ENCODE measurements around the gene TRIM47.

The TRIM47 gene

GRCh38 chr17:75878174-75878998, at the start of gene TRIM47:
TRIM47 (minus strand) TSS chr17:75878581; CDS start chr17:75878548, 33 bp downstream.
- Histone ChIP-seq H3K27me3 (replicated peaks; ENCODE audit: insufficient read depth, low read length) (no peaks in the 10 kb centered on the region), H3K79me2 (ENCODE audit: low read length) (peaks cover 35% of the 10 kb centered on the region), H2AFZ (ENCODE audit: low read length) (no peak within 1 kb of the TSS), H3K9me3 (replicated peaks; ENCODE audit: insufficient read depth, low read length) (no peaks in the 10 kb centered on the region), H3K9me2 (replicated peaks; ENCODE audit: insufficient read depth, low read length) (no peaks in the 10 kb centered on the region), H4K20me1 (ENCODE audit: insufficient read depth, low read length) (no peaks in the 10 kb centered on the region), H3K9ac (ENCODE audit: low read length) (peak within 1 kb of the TSS; percentile 100), H3K27ac (ENCODE audit: low read length) (peak within 1 kb of the TSS; percentile 99), H3K4me2 (ENCODE audit: low read depth, low read length) (peak within 1 kb of the TSS; percentile 97), H3K4me1 (ENCODE audit: low read length) (peaks cover 16% of the 10 kb centered on the region), H3K4me3 (ENCODE audit: low read length) (peak within 1 kb of the TSS; percentile 92), H3K36me3 (replicated peaks; ENCODE audit: insufficient read depth, low read length) (peaks cover 4% of the 10 kb centered on the region; the same call in 1 of the 2 replicates), H3F3A (ENCODE audit: insufficient read depth, low read length) (peaks cover 37% of the 10 kb centered on the region)
- TF ChIP-seq EZH2phosphoT487 (IDR thresholded peaks at IDR 0.05; ENCODE audit: low read length) (no peak), CTCF (IDR thresholded peaks at IDR 0.05; ENCODE audit: low read length) (no peak)
- DNase-seq: peak; percentile 80

DNA sequence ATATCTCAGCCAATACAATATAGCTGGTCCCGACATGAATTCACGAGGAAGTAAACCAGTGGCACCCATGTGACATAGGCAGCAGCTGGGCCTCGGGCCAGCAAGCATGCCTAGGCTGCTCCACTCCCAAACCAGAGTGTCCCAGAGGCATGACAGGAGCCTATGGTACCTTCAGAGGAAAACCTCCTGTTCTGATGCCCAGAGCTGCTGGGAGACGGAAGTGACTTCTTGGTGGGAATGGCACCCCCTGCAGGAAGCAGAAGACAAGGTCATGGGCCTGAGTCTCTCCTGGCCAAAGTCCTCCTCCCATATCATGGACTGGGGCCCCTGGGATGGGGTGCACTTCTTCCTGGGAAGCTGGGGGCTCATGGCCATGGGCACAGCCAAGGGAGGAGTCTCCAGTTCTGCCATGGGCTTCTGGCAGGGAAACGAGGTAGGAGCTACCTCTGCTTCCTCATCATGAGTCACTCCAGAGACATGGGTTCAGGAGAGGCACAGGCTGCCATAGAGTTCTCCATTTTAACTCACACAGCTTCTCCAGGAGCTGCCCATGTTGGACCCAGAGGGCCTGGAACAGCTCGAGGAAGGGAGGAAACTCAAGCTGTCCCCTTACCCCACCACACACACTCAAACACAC, 49.0 kb upstream of the TRIM47 start:
- no peak for TF ChIP-seq EZH2phosphoT487 (IDR thresholded peaks at IDR 0.05; ENCODE audit: low read length)
- TF ChIP-seq CTCF (IDR thresholded peaks at IDR 0.05; ENCODE audit: low read length): peak; percentile 34
- no peak for TF ChIP-seq EZH2 (optimal IDR thresholded peaks at IDR 0.05; ENCODE audit: low read depth, low read length)
- H3K4me1 ChIP-seq (ENCODE audit: low read length): no peaks in the 10 kb centered on the region
- H3K9me2 ChIP-seq (replicated peaks; ENCODE audit: insufficient read depth, low read length): no peaks in the 10 kb centered on the region
- H3K36me3 ChIP-seq (replicated peaks; ENCODE audit: insufficient read depth, low read length): no peaks in the 10 kb centered on the region
- peak; percentile 17 for DNase-seq
- H3K27ac ChIP-seq (ENCODE audit: low read length): no peak overlapping the region
- H3K27me3 ChIP-seq (replicated peaks; ENCODE audit: insufficient read depth, low read length): no peaks in the 10 kb centered on the region
- H4K20me1 ChIP-seq (ENCODE audit: insufficient read depth, low read length): no peaks in the 10 kb centered on the region
- H3F3A ChIP-seq (ENCODE audit: insufficient read depth, low read length): no peaks in the 10 kb centered on the region
- no peak overlapping the region for H3K4me2 ChIP-seq (ENCODE audit: low read depth, low read length)
- no peak overlapping the region for H2AFZ ChIP-seq (ENCODE audit: low read length)
- H3K4me3 ChIP-seq (ENCODE audit: low read length): no peak overlapping the region
- no peaks in the 10 kb centered on the region for H3K79me2 ChIP-seq (ENCODE audit: low read length)
- no peaks in the 10 kb centered on the region for H3K9me3 ChIP-seq (replicated peaks; ENCODE audit: insufficient read depth, low read length)
- no peak overlapping the region for H3K9ac ChIP-seq (ENCODE audit: low read length)

DNA sequence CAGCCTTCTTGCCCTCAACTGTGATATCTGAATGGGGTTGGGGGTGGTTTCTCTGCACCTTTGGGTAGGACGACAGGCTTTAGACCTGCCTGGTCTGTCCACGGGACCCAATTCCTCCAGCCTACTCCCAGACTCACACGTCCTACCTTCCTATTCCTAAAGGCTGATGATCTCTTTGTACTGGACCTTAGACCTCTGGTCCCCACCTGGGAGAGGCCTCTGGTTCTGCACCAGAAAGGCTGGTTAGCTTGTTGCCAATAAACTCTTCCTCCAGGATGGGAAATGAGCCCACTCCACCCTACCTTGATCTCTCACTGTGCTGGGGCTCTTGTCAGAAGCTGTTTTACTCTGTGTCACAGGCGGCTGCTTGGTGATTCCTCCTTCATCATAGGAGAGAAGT, 48.1 kb upstream of the TRIM47 start:
- no peak overlapping the region for H2AFZ ChIP-seq (ENCODE audit: low read length)
- H3K79me2 ChIP-seq (ENCODE audit: low read length): no peaks in the 10 kb centered on the region
- H3F3A ChIP-seq (ENCODE audit: insufficient read depth, low read length): no peaks in the 10 kb centered on the region
- no peak overlapping the region for H3K4me2 ChIP-seq (ENCODE audit: low read depth, low read length)
- H3K9me3 ChIP-seq (replicated peaks; ENCODE audit: insufficient read depth, low read length): no peaks in the 10 kb centered on the region
- no peak overlapping the region for H3K4me3 ChIP-seq (ENCODE audit: low read length)
- no peak overlapping the region for H3K27ac ChIP-seq (ENCODE audit: low read length)
- H3K9ac ChIP-seq (ENCODE audit: low read length): no peak overlapping the region
- H4K20me1 ChIP-seq (ENCODE audit: insufficient read depth, low read length): no peaks in the 10 kb centered on the region
- DNase-seq: no peak
- no peaks in the 10 kb centered on the region for H3K27me3 ChIP-seq (replicated peaks; ENCODE audit: insufficient read depth, low read length)
- no peaks in the 10 kb centered on the region for H3K36me3 ChIP-seq (replicated peaks; ENCODE audit: insufficient read depth, low read length)
- no peaks in the 10 kb centered on the region for H3K9me2 ChIP-seq (replicated peaks; ENCODE audit: insufficient read depth, low read length)
- no peaks in the 10 kb centered on the region for H3K4me1 ChIP-seq (ENCODE audit: low read length)
- TF ChIP-seq EZH2 (optimal IDR thresholded peaks at IDR 0.05; ENCODE audit: low read depth, low read length) (no peak), CTCF (IDR thresholded peaks at IDR 0.05; ENCODE audit: low read length) (no peak), EZH2phosphoT487 (IDR thresholded peaks at IDR 0.05; ENCODE audit: low read length) (no peak)

All from MM.1S (cell line).